ENCODE data around the gene CBR1.

CBR1 gene

DNA sequence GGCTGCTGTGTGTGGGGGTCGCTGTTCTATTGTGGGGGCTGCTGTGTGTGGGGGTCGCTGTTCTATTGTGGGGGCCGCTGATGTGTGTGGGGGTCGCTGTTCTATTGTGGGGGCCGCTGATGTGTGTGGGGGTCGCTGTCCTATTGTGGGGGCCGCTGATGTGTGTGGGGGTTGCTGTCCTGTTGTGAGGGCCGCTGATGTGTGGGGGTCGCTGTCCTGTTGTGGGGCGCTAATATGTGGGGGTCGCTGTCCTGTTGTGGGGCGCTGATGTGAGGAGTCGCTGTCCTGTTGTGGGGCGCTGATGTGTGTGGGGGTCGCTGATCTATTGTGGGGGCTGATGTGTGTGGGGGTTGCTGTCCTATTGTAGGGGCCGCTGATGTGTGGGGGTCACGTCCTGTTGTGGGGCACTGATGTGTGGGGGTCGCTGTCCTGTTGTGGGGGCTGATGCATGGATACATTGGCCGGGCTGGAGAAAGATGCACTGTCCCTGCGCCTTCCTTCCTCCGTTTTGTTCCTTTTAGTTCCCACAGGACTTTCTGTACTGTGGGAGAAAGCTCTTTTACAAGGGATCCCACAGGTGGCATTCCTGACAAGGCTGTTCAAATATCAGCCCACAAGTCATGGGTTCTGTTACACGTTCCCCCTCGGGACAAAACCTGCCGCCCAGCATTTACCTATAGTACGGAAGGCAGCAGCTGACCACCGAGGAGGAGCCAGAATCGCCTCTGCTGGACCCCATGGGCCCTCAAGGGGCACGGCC lies 37.0 kb upstream of the CBR1 start:
- Histone ChIP-seq H3K4me3 (ENCODE audit: low read length) (no peak overlapping the region), H3K79me2 (ENCODE audit: low read length) (no peaks in the 10 kb centered on the region)

DNA sequence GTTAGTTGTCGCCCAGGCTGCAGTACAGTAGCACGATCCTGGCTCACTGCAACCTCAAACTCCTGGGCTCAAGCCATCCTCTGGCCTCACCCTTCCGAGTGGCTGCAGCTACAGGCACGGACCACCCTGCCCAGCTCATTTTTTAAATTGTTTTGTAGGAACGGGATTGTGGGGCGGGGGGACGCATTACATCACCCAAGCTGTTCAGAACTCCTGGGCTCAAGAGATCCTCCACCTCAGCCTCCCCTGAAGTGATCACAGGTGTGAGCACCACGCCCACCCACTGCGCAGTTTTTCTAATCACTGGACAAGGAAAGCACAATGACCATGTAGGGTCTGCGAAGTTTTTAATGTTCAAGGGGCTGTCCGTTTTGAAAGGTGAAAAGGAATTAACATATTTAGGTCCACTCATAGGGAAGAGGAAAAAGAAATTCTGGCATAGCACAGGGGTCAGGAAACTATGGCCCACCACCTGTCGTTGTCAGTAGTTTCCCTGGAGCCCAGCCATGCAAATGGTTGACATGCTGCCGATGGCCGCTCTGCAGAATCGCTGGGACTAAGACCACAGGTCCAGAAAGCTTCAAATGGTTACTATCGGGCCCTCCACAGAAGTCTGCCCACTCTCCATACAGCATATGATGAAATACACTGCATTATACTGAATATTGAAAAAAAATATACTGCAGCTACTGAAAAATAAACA lies 35.5 kb upstream of the CBR1 start:
- Histone ChIP-seq H2AFZ (ENCODE audit: low read length) (no peak overlapping the region), H3F3A (ENCODE audit: insufficient read depth, low read length) (peaks cover 6% of the 10 kb centered on the region; the same call in 1 of the 2 replicates), H3K9ac (ENCODE audit: low read length) (no peak overlapping the region), H3K79me2 (ENCODE audit: low read length) (no peaks in the 10 kb centered on the region), H3K9me2 (replicated peaks; ENCODE audit: insufficient read depth, low read length) (no peaks in the 10 kb centered on the region), H3K36me3 (replicated peaks; ENCODE audit: insufficient read depth, low read length) (no peaks in the 10 kb centered on the region), H3K27ac (ENCODE audit: low read length) (no peak overlapping the region), H4K20me1 (ENCODE audit: insufficient read depth, low read length) (no peaks in the 10 kb centered on the region), H3K4me3 (ENCODE audit: low read length) (no peak overlapping the region), H3K27me3 (replicated peaks; ENCODE audit: insufficient read depth, low read length) (no peaks in the 10 kb centered on the region), H3K9me3 (replicated peaks; ENCODE audit: insufficient read depth, low read length) (no peaks in the 10 kb centered on the region), H3K4me2 (ENCODE audit: low read depth, low read length) (no peak overlapping the region), H3K4me1 (ENCODE audit: low read length) (peaks cover 11% of the 10 kb centered on the region)
- DNase-seq: no peak
- TF ChIP-seq EZH2 (optimal IDR thresholded peaks at IDR 0.05; ENCODE audit: low read depth, low read length) (no peak), EZH2phosphoT487 (IDR thresholded peaks at IDR 0.05; ENCODE audit: low read length) (no peak)
- TF ChIP-seq, protein P1, sequence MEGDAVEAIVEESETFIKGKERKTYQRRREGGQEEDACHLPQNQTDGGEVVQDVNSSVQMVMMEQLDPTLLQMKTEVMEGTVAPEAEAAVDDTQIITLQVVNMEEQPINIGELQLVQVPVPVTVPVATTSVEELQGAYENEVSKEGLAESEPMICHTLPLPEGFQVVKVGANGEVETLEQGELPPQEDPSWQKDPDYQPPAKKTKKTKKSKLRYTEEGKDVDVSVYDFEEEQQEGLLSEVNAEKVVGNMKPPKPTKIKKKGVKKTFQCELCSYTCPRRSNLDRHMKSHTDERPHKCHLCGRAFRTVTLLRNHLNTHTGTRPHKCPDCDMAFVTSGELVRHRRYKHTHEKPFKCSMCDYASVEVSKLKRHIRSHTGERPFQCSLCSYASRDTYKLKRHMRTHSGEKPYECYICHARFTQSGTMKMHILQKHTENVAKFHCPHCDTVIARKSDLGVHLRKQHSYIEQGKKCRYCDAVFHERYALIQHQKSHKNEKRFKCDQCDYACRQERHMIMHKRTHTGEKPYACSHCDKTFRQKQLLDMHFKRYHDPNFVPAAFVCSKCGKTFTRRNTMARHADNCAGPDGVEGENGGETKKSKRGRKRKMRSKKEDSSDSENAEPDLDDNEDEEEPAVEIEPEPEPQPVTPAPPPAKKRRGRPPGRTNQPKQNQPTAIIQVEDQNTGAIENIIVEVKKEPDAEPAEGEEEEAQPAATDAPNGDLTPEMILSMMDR (IDR thresholded peaks at IDR 0.05; ENCODE audit: low read length): no peak

More for the DNA sequence above, 37.0 kb upstream of the CBR1 start:
- TF ChIP-seq EZH2phosphoT487 (IDR thresholded peaks at IDR 0.05; ENCODE audit: low read length): no peak
- TF ChIP-seq EZH2 (optimal IDR thresholded peaks at IDR 0.05; ENCODE audit: low read depth, low read length): no peak
- TF ChIP-seq, protein P1 (IDR thresholded peaks at IDR 0.05; ENCODE audit: low read length): no peak
- no peaks in the 10 kb centered on the region for H3K36me3 ChIP-seq (replicated peaks; ENCODE audit: insufficient read depth, low read length)
- no peak for DNase-seq
- no peaks in the 10 kb centered on the region for H3K9me3 ChIP-seq (replicated peaks; ENCODE audit: insufficient read depth, low read length)
- H4K20me1 ChIP-seq (ENCODE audit: insufficient read depth, low read length): no peaks in the 10 kb centered on the region
- H3F3A ChIP-seq (ENCODE audit: insufficient read depth, low read length): peaks cover 10% of the 10 kb centered on the region
- no peak overlapping the region for H3K4me2 ChIP-seq (ENCODE audit: low read depth, low read length)
- no peak overlapping the region for H3K9ac ChIP-seq (ENCODE audit: low read length)
- no peaks in the 10 kb centered on the region for H3K27me3 ChIP-seq (replicated peaks; ENCODE audit: insufficient read depth, low read length)
- no peak overlapping the region for H2AFZ ChIP-seq (ENCODE audit: low read length)
- H3K4me1 ChIP-seq (ENCODE audit: low read length): peaks cover 5% of the 10 kb centered on the region
- no peak overlapping the region for H3K27ac ChIP-seq (ENCODE audit: low read length)
- no peaks in the 10 kb centered on the region for H3K9me2 ChIP-seq (replicated peaks; ENCODE audit: insufficient read depth, low read length)

DNA sequence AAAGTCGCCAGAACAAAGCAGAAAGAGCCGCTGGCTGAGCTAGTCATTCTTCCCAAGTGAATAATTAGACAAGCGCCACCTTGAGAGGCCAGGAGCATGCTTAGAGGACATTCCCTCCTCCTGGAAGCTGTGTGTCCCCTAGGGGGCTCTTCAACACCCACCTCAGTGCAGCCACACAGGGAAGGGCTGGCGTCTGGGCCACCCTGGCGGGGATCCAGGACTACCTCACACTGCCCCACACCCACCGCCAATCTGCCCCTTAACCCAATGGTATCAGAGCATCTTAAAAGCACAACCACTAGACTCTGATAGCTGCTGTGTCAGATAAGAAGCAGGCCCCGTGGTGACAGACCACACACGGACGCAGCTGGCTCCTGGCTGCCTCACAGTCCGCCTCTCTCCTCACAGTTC lies 34.4 kb upstream of the CBR1 start:
- H3K4me3 ChIP-seq (ENCODE audit: low read length): no peak overlapping the region
- peaks cover 16% of the 10 kb centered on the region for H3K4me1 ChIP-seq (ENCODE audit: low read length)
- H3K4me2 ChIP-seq (ENCODE audit: low read depth, low read length): no peak overlapping the region
- H3K27ac ChIP-seq (ENCODE audit: low read length): no peak overlapping the region
- no peaks in the 10 kb centered on the region for H3K36me3 ChIP-seq (replicated peaks; ENCODE audit: insufficient read depth, low read length)
- no peak for DNase-seq
- peaks cover 7% of the 10 kb centered on the region; the same call in 1 of the 2 replicates for H3F3A ChIP-seq (ENCODE audit: insufficient read depth, low read length)
- no peaks in the 10 kb centered on the region for H3K27me3 ChIP-seq (replicated peaks; ENCODE audit: insufficient read depth, low read length)
- H3K9me3 ChIP-seq (replicated peaks; ENCODE audit: insufficient read depth, low read length): no peaks in the 10 kb centered on the region
- no peak for TF ChIP-seq EZH2phosphoT487 (IDR thresholded peaks at IDR 0.05; ENCODE audit: low read length)
- TF ChIP-seq, protein P1 (IDR thresholded peaks at IDR 0.05; ENCODE audit: low read length): no peak
- no peak for TF ChIP-seq EZH2 (optimal IDR thresholded peaks at IDR 0.05; ENCODE audit: low read depth, low read length)
- no peaks in the 10 kb centered on the region for H4K20me1 ChIP-seq (ENCODE audit: insufficient read depth, low read length)
- no peak overlapping the region for H2AFZ ChIP-seq (ENCODE audit: low read length)
- H3K9me2 ChIP-seq (replicated peaks; ENCODE audit: insufficient read depth, low read length): no peaks in the 10 kb centered on the region
- H3K9ac ChIP-seq (ENCODE audit: low read length): no peak overlapping the region
- H3K79me2 ChIP-seq (ENCODE audit: low read length): no peaks in the 10 kb centered on the region

All from MM.1S (cell line).